ENCODE results near the gene RALA.

DNA sequence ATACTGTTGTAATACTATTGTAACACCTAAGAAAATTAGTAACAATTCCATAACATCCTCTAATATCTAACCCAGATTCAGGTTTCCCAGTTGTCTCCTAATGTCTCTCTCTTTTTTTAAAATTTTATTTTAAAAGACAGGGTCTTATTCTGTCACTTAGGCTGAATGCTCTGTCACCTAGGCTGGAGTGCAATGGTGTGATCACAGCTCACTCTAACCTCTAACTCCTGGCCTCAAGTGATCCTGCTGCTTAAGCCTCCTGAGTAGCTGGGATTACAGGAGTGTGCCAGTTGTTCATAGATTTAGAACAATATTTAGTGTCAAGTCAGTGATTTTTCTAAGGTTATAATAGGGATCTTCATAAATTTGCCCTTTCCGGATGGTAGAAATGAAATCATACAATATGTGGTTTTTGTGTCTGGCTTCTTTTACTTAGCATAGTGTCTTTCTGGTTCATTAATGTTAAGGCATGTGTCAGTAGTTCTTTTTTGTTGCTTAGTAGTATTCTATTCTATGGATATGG lies 14.7 kb downstream of the RALA start:
- TF ChIP-seq, protein P1, sequence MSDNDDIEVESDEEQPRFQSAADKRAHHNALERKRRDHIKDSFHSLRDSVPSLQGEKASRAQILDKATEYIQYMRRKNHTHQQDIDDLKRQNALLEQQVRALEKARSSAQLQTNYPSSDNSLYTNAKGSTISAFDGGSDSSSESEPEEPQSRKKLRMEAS (IDR thresholded peaks at IDR 0.05): no peak
- TF ChIP-seq, protein P2, sequence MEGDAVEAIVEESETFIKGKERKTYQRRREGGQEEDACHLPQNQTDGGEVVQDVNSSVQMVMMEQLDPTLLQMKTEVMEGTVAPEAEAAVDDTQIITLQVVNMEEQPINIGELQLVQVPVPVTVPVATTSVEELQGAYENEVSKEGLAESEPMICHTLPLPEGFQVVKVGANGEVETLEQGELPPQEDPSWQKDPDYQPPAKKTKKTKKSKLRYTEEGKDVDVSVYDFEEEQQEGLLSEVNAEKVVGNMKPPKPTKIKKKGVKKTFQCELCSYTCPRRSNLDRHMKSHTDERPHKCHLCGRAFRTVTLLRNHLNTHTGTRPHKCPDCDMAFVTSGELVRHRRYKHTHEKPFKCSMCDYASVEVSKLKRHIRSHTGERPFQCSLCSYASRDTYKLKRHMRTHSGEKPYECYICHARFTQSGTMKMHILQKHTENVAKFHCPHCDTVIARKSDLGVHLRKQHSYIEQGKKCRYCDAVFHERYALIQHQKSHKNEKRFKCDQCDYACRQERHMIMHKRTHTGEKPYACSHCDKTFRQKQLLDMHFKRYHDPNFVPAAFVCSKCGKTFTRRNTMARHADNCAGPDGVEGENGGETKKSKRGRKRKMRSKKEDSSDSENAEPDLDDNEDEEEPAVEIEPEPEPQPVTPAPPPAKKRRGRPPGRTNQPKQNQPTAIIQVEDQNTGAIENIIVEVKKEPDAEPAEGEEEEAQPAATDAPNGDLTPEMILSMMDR (IDR thresholded peaks at IDR 0.05; ENCODE audit: low read depth, low read length, missing input control): no peak
- TF ChIP-seq, protein P3, sequence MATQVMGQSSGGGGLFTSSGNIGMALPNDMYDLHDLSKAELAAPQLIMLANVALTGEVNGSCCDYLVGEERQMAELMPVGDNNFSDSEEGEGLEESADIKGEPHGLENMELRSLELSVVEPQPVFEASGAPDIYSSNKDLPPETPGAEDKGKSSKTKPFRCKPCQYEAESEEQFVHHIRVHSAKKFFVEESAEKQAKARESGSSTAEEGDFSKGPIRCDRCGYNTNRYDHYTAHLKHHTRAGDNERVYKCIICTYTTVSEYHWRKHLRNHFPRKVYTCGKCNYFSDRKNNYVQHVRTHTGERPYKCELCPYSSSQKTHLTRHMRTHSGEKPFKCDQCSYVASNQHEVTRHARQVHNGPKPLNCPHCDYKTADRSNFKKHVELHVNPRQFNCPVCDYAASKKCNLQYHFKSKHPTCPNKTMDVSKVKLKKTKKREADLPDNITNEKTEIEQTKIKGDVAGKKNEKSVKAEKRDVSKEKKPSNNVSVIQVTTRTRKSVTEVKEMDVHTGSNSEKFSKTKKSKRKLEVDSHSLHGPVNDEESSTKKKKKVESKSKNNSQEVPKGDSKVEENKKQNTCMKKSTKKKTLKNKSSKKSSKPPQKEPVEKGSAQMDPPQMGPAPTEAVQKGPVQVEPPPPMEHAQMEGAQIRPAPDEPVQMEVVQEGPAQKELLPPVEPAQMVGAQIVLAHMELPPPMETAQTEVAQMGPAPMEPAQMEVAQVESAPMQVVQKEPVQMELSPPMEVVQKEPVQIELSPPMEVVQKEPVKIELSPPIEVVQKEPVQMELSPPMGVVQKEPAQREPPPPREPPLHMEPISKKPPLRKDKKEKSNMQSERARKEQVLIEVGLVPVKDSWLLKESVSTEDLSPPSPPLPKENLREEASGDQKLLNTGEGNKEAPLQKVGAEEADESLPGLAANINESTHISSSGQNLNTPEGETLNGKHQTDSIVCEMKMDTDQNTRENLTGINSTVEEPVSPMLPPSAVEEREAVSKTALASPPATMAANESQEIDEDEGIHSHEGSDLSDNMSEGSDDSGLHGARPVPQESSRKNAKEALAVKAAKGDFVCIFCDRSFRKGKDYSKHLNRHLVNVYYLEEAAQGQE (IDR thresholded peaks at IDR 0.05): no peak
- no peak for TF ChIP-seq SP1 (IDR thresholded peaks at IDR 0.05)
- TF ChIP-seq, protein P4, sequence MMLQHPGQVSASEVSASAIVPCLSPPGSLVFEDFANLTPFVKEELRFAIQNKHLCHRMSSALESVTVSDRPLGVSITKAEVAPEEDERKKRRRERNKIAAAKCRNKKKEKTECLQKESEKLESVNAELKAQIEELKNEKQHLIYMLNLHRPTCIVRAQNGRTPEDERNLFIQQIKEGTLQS (IDR thresholded peaks at IDR 0.05): no peak
- no peak for TF ChIP-seq JUND (IDR thresholded peaks at IDR 0.05)
- no peak for TF ChIP-seq YY1 (IDR thresholded peaks at IDR 0.05)
- TF ChIP-seq GABPA (IDR thresholded peaks at IDR 0.05 in 1 of 2, conservative IDR thresholded peaks at IDR 0.05 in 1 of 2): no peak

Measured in liver (tissue), 3 donors.